Loucy (cell line): ENCODE results near the gene CFAP77.

ENCODE experiments used
- H2AFZ ChIP-seq: fragments of 200-600 bp; sonication (generic); 2 replicates; pipeline ENCODE4 v1.6.0; 2016; ENCODE audit warnings: antibody characterized with exemption, mild to moderate bottlenecking, low read length, moderate library complexity
- H3F3A ChIP-seq: fragments of 200-600 bp; 2 replicates; pipeline ENCODE4 v1.6.0; 2016; ENCODE audit warnings: antibody characterized with exemption, low read depth, mild to moderate bottlenecking
- H3K27me3 ChIP-seq: fragments of 200-600 bp; sonication (generic); 2 replicates; pipeline ENCODE4 v1.6.1; 2014; ENCODE audit warnings: low read length, mild to moderate bottlenecking; ENCODE audit not compliant: insufficient read depth, poor library complexity, severe bottlenecking
- H3K36me3 ChIP-seq: fragments of 200-600 bp; sonication (generic); 2 replicates; pipeline ENCODE4 v1.6.1; 2016; ENCODE audit warnings: low read length; ENCODE audit not compliant: insufficient read depth
- H3K4me1 ChIP-seq: fragments of 200-600 bp; sonication (generic); 2 replicates; pipeline ENCODE4 v1.5.1; 2014; ENCODE audit warnings: low read length, mild to moderate bottlenecking; ENCODE audit not compliant: insufficient read depth, poor library complexity, severe bottlenecking
- H3K4me2 ChIP-seq: fragments of 200-600 bp; sonication (generic); 2 replicates; pipeline ENCODE4 v1.6.0; 2014; ENCODE audit warnings: antibody characterized with exemption, low read length, low read depth, mild to moderate bottlenecking; ENCODE audit not compliant: poor library complexity, severe bottlenecking
- H3K4me3 ChIP-seq: fragments of 200-600 bp; sonication (generic); 2 replicates; pipeline ENCODE4 v1.5.1; 2014; ENCODE audit warnings: low read length, mild to moderate bottlenecking, mixed read lengths; ENCODE audit not compliant: poor library complexity, severe bottlenecking
- H3K79me2 ChIP-seq: fragments of 200-600 bp; sonication (generic); 2 replicates; pipeline ENCODE4 v1.6.1; 2014; ENCODE audit warnings: low read length; ENCODE audit not compliant: insufficient read depth
- H3K9ac ChIP-seq: fragments of 200-600 bp; sonication (generic); 2 replicates; pipeline ENCODE4 v1.6.0; 2014; ENCODE audit warnings: mild to moderate bottlenecking, low read depth, low read length, moderate library complexity; ENCODE audit not compliant: poor library complexity, severe bottlenecking
- H3K9me2 ChIP-seq: fragments of 200-600 bp; sonication (generic); replicated peaks from 2 replicates; pipeline ENCODE4 v1.6.1; 2016; ENCODE audit warnings: low read depth, low read length, mixed read lengths
- H3K9me3 ChIP-seq: fragments of 200-600 bp; sonication (generic); 2 replicates; pipeline ENCODE4 v1.6.1; 2014; ENCODE audit warnings: mild to moderate bottlenecking, antibody characterized with exemption, low read length, low read depth; ENCODE audit not compliant: insufficient read depth
- H4K20me1 ChIP-seq: fragments of 200-600 bp; sonication (generic); 2 replicates; pipeline ENCODE4 v1.6.0; 2014; ENCODE audit warnings: antibody characterized with exemption, low read length, mild to moderate bottlenecking; ENCODE audit not compliant: insufficient read depth, poor library complexity, severe bottlenecking
- EZH2phosphoT487 ChIP-seq: fragments of 200-600 bp; IDR thresholded peaks from 2 replicates; pipeline ENCODE4 v1.6.1; 2018; ENCODE audit warnings: antibody characterized with exemption, mild to moderate bottlenecking, moderate library complexity, borderline replicate concordance
- TF ChIP-seq, protein P1 (sequence below): fragments of 200-600 bp; sonication (generic); conservative IDR thresholded peaks from 2 replicates; pipeline ENCODE4 v1.5.1; 2014; ENCODE audit warnings: mild to moderate bottlenecking, antibody characterized with exemption, low read length

Gene CFAP77

GRCh38 chr9:132591751-132592314 is 181.8 kb downstream of the CFAP77 start:
- no peak overlapping the region for H3K4me2 ChIP-seq
- no peaks in the 10 kb centered on the region for H3K27me3 ChIP-seq
- no peaks in the 10 kb centered on the region for H3K9me3 ChIP-seq

DNA sequence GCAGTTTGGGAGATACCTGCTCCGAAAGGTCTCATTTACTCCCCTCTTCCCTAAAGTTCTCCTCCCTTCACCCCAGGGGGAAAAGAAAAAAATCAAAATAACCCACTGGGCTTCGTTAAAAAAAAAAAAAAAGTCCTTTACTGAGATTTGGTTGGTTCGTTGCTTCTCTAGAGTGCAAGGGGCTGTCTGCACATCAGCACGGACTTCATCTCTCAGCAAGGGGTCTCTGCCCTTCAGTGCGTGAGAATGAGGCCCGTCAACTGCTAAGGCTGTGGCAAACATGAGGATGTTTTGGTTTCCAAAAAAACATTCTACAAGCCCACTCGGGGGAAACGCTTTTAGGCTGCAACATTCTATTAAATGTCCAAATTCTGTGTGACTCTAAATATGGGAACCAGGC is 182.4 kb downstream of the CFAP77 start:
- TF ChIP-seq, protein P1, sequence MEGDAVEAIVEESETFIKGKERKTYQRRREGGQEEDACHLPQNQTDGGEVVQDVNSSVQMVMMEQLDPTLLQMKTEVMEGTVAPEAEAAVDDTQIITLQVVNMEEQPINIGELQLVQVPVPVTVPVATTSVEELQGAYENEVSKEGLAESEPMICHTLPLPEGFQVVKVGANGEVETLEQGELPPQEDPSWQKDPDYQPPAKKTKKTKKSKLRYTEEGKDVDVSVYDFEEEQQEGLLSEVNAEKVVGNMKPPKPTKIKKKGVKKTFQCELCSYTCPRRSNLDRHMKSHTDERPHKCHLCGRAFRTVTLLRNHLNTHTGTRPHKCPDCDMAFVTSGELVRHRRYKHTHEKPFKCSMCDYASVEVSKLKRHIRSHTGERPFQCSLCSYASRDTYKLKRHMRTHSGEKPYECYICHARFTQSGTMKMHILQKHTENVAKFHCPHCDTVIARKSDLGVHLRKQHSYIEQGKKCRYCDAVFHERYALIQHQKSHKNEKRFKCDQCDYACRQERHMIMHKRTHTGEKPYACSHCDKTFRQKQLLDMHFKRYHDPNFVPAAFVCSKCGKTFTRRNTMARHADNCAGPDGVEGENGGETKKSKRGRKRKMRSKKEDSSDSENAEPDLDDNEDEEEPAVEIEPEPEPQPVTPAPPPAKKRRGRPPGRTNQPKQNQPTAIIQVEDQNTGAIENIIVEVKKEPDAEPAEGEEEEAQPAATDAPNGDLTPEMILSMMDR: no peak
- TF ChIP-seq EZH2phosphoT487: no peak
- Histone ChIP-seq H3K4me1 (no peaks in the 10 kb centered on the region), H3K9me2 (no peaks in the 10 kb centered on the region), H3K9me3 (no peaks in the 10 kb centered on the region), H3K27me3 (no peaks in the 10 kb centered on the region), H3K9ac (no peak overlapping the region), H2AFZ (no peak overlapping the region), H3F3A (no peaks in the 10 kb centered on the region), H3K79me2 (no peaks in the 10 kb centered on the region), H3K4me3 (no peak overlapping the region), H4K20me1 (no peaks in the 10 kb centered on the region), H3K36me3 (peaks cover 9% of the 10 kb centered on the region; the same call in 1 of the 2 replicates), H3K4me2 (no peak overlapping the region)

More at GRCh38 chr9:132591751-132592314, 181.8 kb downstream of the CFAP77 start:
- Histone ChIP-seq H3K4me1 (no peaks in the 10 kb centered on the region), H3K9me2 (no peaks in the 10 kb centered on the region), H3K4me3 (no peak overlapping the region), H3K79me2 (no peaks in the 10 kb centered on the region), H2AFZ (no peak overlapping the region), H3K9ac (no peak overlapping the region), H4K20me1 (no peaks in the 10 kb centered on the region), H3K36me3 (peaks cover 9% of the 10 kb centered on the region; the same call in 1 of the 2 replicates), H3F3A (no peaks in the 10 kb centered on the region)
- no peak for TF ChIP-seq EZH2phosphoT487
- TF ChIP-seq, protein P1: no peak

GRCh38 chr9:132594412-132594811 is 184.4 kb downstream of the CFAP77 start:
- Histone ChIP-seq H3K4me1 (no peaks in the 10 kb centered on the region), H3K27me3 (no peaks in the 10 kb centered on the region), H3K9ac (no peak overlapping the region), H3K4me3 (no peak overlapping the region), H3K36me3 (peaks cover 9% of the 10 kb centered on the region; the same call in 1 of the 2 replicates), H2AFZ (no peak overlapping the region), H3K4me2 (no peak overlapping the region), H4K20me1 (no peaks in the 10 kb centered on the region), H3K79me2 (no peaks in the 10 kb centered on the region), H3K9me3 (no peaks in the 10 kb centered on the region), H3F3A (no peaks in the 10 kb centered on the region), H3K9me2 (no peaks in the 10 kb centered on the region)
- TF ChIP-seq, protein P1: no peak
